Left lung (tissue), 10 donors: ENCODE data around the gene SNX15. TPM values are rescaled to one million over a fixed set of nuclear protein-coding genes. Genes with fewer than 3 reads are reported as not detected.

Experiments
- ATAC-seq: fragments of 200-7000 bp; cut with Tn5 transposase; one replicate; pipeline ENCODE4 v1.9.1; 2020; ENCODE audit warnings: moderate library complexity
- DNase-seq, 4 donors: peaks; one replicate each; pipeline ENCODE4 v3.0.0-alpha.2; 2013 to 2020
- H3K27ac ChIP-seq, 2 donors: fragments of 200-600 bp; sonication (generic) in 1 of 2; one replicate each; pipeline versions ENCODE4 v1.5.0 to v1.8.0; 2020 to 2021
- H3K27me3 ChIP-seq, 2 donors: fragments of 200-600 bp; sonication (generic) in 1 of 2; one replicate each; pipeline versions ENCODE4 v1.5.0 to v1.8.0; 2020 to 2021
- H3K36me3 ChIP-seq, 2 donors: fragments of 200-600 bp; sonication (generic) in 1 of 2; one replicate each; pipeline versions ENCODE4 v1.5.0 to v1.8.0; 2020 to 2021
- H3K4me1 ChIP-seq, 2 donors: fragments of 200-600 bp; one replicate each; pipeline ENCODE4 v1.8.0; 2021
- H3K4me3 ChIP-seq, 2 donors: fragments of 200-600 bp; sonication (generic) in 1 of 2; one replicate each; pipeline versions ENCODE4 v1.5.0 to v1.8.0; 2020 to 2021; ENCODE audit warnings: mild to moderate bottlenecking in 1 of 2
- H3K9me3 ChIP-seq, 2 donors: fragments of 200-600 bp; sonication (generic) in 1 of 2; one replicate each; pipeline versions ENCODE4 v1.5.0 to v1.8.0; 2020 to 2021
- intact Hi-C, 2 donors: fragments of 100-400 bp; cut with DNase I; formaldehyde crosslinking; loops; one replicate each; pipeline versions ENCODE4 v1.11.2 to v1.14.2; 2022
- polyA plus RNA-seq, 6 donors: library from polyadenylated mRNA; unstranded; fragments of 120-200 nt; gene quantifications; one replicate each; pipeline ENCODE4 v1.2.1, GENCODE V29; 2013; ENCODE audit not compliant: insufficient read length in 6 of 6
- total RNA-seq, 2 donors: library from RNA; stranded (reverse); fragmentation: NEBNext Ultra II Directional; extraction: Animal tissue kit (Norgen Biotek cat#: 25700); gene quantifications; one replicate each; pipeline ENCODE4 v1.2.1, GENCODE V29; 2021
- TF ChIP-seq, protein P1 (sequence below), 2 donors: fragments of 200-600 bp; sonication (generic) in 1 of 2; IDR thresholded peaks; one replicate each; pipeline versions ENCODE4 v1.5.0 to v1.8.0; 2021; ENCODE audit warnings: antibody characterized with exemption in 2 of 2
- donor health status: DM: no; HTN: yes; CAD: no.
- donor health status: DM: no; HTN: no; CAD: no.

SNX15 gene
- total and polyA plus RNA-seq, 8 donors, result 22.0 to 27.4 (median 23.3) TPM

GRCh38 chr11:65056999-65057398 is 29.8 kb downstream of the SNX15 start:
- no peaks in the 10 kb centered on the region for H3K4me1 ChIP-seq
- TF ChIP-seq, protein P1, sequence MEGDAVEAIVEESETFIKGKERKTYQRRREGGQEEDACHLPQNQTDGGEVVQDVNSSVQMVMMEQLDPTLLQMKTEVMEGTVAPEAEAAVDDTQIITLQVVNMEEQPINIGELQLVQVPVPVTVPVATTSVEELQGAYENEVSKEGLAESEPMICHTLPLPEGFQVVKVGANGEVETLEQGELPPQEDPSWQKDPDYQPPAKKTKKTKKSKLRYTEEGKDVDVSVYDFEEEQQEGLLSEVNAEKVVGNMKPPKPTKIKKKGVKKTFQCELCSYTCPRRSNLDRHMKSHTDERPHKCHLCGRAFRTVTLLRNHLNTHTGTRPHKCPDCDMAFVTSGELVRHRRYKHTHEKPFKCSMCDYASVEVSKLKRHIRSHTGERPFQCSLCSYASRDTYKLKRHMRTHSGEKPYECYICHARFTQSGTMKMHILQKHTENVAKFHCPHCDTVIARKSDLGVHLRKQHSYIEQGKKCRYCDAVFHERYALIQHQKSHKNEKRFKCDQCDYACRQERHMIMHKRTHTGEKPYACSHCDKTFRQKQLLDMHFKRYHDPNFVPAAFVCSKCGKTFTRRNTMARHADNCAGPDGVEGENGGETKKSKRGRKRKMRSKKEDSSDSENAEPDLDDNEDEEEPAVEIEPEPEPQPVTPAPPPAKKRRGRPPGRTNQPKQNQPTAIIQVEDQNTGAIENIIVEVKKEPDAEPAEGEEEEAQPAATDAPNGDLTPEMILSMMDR (IDR thresholded peaks at IDR 0.05), result no peak
- DNase-seq (no peak), ATAC-seq (no peak)
- H3K4me3 ChIP-seq, result no peak overlapping the region
- intact Hi-C loops, result no loop called here
- H3K36me3 ChIP-seq, result no peaks in the 10 kb centered on the region
- H3K27me3 ChIP-seq, result no peaks in the 10 kb centered on the region
- H3K27ac ChIP-seq, result no peak overlapping the region
- H3K9me3 ChIP-seq, result no peaks in the 10 kb centered on the region

GRCh38 chr11:65057526-65057925 is 30.3 kb downstream of the SNX15 start:
- intact Hi-C loops, result no loop called here
- Histone ChIP-seq H3K27ac (no peak overlapping the region), H3K4me3 (no peak overlapping the region), H3K36me3 (no peaks in the 10 kb centered on the region), H3K9me3 (no peaks in the 10 kb centered on the region), H3K27me3 (no peaks in the 10 kb centered on the region), H3K4me1 (no peaks in the 10 kb centered on the region)
- no peak for DNase-seq
- ATAC-seq, result no peak
- TF ChIP-seq, protein P1 (IDR thresholded peaks at IDR 0.05), result no peak

- intact Hi-C loops, result no loop called here
- TF ChIP-seq, protein P1 (IDR thresholded peaks at IDR 0.05), result no peak
- DNase-seq (no peak), ATAC-seq (no peak)
- Histone ChIP-seq H3K4me1 (no peaks in the 10 kb centered on the region), H3K36me3 (no peaks in the 10 kb centered on the region), H3K4me3 (no peak overlapping the region), H3K9me3 (no peaks in the 10 kb centered on the region), H3K27ac (no peak overlapping the region), H3K27me3 (no peaks in the 10 kb centered on the region)
Observed at GRCh38 chr11:65058012-65058411, 30.8 kb downstream of the SNX15 start.

DNA sequence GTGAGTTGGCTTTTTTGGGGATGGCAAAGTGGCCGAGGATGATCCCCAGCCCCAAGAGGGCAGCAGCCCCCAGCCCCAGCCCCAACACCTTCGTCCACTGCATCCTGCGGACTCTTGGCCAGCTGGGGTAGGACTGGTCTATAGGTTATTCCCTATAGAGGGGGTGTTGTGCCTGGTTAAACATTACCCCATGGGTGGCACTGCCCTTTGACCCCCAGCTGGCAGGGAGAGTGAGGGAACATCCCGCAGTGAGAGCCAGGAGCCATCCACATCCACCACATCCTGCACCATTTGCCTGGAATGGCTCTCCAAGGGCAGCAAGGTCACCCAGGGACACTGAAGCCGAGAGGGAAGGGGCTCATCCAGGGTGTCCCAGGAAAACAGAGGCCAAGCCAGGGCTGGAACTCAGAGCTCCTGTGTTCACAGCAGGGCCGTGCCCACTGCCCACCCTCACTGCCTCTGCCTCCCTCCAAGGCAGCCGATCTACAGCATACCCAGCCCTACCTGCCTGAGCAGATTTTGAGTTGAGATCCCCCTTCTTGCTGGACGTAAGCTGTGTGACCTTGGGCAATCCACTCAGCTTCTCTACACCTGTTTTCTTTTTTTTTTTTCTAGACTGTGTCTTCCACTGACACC is 31.3 kb downstream of the SNX15 start, which contains the start of gene NAALADL1:
TSS of gene NAALADL1 (minus strand) at position 135 of the 636 bp plus-strand sequence. CDS start at position 103, 32 bp downstream.
- no peaks in the 10 kb centered on the region for H3K36me3 ChIP-seq
- DNase-seq (no peak), ATAC-seq (no peak)
- H3K27ac ChIP-seq, result no peak within 1 kb of the TSS
- no peaks in the 10 kb centered on the region for H3K27me3 ChIP-seq
- TF ChIP-seq, protein P1 (IDR thresholded peaks at IDR 0.05), result no peak
- intact Hi-C loops, result no loop called here
- no peak within 1 kb of the TSS for H3K4me3 ChIP-seq
- no peaks in the 10 kb centered on the region for H3K4me1 ChIP-seq
- H3K9me3 ChIP-seq, result no peaks in the 10 kb centered on the region

DNA sequence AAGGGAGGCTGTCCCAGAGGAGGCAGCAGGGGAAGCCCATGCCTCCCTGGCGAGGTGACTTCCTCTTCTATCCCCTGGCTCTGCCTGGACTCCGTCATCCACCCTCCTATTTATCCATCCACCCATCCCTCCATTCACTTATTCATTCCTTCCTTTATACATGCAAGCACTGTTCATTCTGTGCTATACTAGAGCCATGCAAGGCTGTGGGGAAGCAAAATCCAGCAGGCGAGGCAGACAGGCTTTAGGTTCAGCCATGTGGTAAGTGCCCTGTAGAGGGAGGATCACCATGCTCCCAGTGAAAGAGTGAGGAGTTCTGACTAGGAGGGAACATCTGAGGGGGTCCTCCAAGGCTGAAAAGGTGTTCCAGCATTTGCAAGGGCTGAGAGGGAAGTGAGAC is 32.3 kb downstream of the SNX15 start:
- Histone ChIP-seq H3K27me3 (no peaks in the 10 kb centered on the region), H3K4me3 (no peak overlapping the region), H3K9me3 (no peaks in the 10 kb centered on the region), H3K4me1 (no peaks in the 10 kb centered on the region), H3K27ac (no peak overlapping the region), H3K36me3 (no peaks in the 10 kb centered on the region)
- intact Hi-C loops, result no loop called here
- TF ChIP-seq, protein P1 (IDR thresholded peaks at IDR 0.05), result no peak
- DNase-seq, result no peak
- ATAC-seq, result no peak
